Mucosa of descending colon (tissue), 3 donors: Measurements from ENCODE around the gene AKAP13. TPM values are rescaled to one million over a fixed set of nuclear protein-coding genes. Genes with fewer than 3 reads are reported as not detected.

Source experiments
- ATAC-seq: fragments of 200-7000 bp; cut with Tn5 transposase; one replicate; pipeline ENCODE4 v1.9.1; 2020; ENCODE audit warnings: mild to moderate bottlenecking, moderate library complexity
- DNase-seq, 3 donors: peaks; one replicate each; pipeline ENCODE4 v3.0.0-alpha.2; 2020
- H3K36me3 ChIP-seq: fragments of 200-600 bp; one replicate; pipeline ENCODE4 v1.8.0; 2021; ENCODE audit warnings: low read depth, mild to moderate bottlenecking
- H3K4me1 ChIP-seq: fragments of 200-600 bp; one replicate; pipeline ENCODE4 v1.8.0; 2021; ENCODE audit warnings: low read depth, mild to moderate bottlenecking
- H3K4me3 ChIP-seq: fragments of 200-600 bp; one replicate; pipeline ENCODE4 v1.8.0; 2021; ENCODE audit warnings: mild to moderate bottlenecking
- H3K9me3 ChIP-seq: fragments of 200-600 bp; one replicate; pipeline ENCODE4 v1.8.0; 2021; ENCODE audit warnings: mild to moderate bottlenecking
- intact Hi-C, 2 donors: fragments of 100-400 bp; cut with DNase I in 1 of 2; cut with micrococcal nuclease in 1 of 2; formaldehyde crosslinking; loops; one replicate each; pipeline versions ENCODE4 v1.11.0 to v1.11.1; 2022; cut with DNase I, micrococcal nuclease
- total RNA-seq, 3 donors: library from RNA; stranded (reverse); fragmentation: NEBNext Ultra II Directional in 2 of 3; extraction: Animal tissue kit (Norgen Biotek cat#: 25700) in 2 of 3; gene quantifications; one replicate each; pipeline versions ENCODE4 v1.2.1 to v1.2.4, GENCODE V29; 2021 to 2023
- TF ChIP-seq, protein P1 (sequence below): fragments of 200-600 bp; IDR thresholded peaks from one replicate; pipeline ENCODE4 v1.8.0; 2022; ENCODE audit warnings: antibody characterized with exemption, mild to moderate bottlenecking
- donor health status: DM: no; HTN: no; CAD: no; lungs with moderate emphysema.
- donor health status: DM: no; HTN: no; CAD: no.
- donor health status: DM: no; HTN: yes; CAD: no.

The AKAP13 gene
- total RNA-seq, 3 donors from 2014 or later, result 141 to 173 (median 150) TPM

GRCh38 chr15:85492406-85492805 is 112.0 kb downstream of the AKAP13 start:
- intact Hi-C loops, result no loop called here
- TF ChIP-seq, protein P1, sequence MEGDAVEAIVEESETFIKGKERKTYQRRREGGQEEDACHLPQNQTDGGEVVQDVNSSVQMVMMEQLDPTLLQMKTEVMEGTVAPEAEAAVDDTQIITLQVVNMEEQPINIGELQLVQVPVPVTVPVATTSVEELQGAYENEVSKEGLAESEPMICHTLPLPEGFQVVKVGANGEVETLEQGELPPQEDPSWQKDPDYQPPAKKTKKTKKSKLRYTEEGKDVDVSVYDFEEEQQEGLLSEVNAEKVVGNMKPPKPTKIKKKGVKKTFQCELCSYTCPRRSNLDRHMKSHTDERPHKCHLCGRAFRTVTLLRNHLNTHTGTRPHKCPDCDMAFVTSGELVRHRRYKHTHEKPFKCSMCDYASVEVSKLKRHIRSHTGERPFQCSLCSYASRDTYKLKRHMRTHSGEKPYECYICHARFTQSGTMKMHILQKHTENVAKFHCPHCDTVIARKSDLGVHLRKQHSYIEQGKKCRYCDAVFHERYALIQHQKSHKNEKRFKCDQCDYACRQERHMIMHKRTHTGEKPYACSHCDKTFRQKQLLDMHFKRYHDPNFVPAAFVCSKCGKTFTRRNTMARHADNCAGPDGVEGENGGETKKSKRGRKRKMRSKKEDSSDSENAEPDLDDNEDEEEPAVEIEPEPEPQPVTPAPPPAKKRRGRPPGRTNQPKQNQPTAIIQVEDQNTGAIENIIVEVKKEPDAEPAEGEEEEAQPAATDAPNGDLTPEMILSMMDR, result no peak
- no peak overlapping the region for H3K4me3 ChIP-seq
- H3K4me1 ChIP-seq, result peaks cover 24% of the 10 kb centered on the region
- ATAC-seq (no peak), DNase-seq (no peak)
- H3K36me3 ChIP-seq, result no peaks in the 10 kb centered on the region
- H3K9me3 ChIP-seq, result no peaks in the 10 kb centered on the region

- no peaks in the 10 kb centered on the region for H3K9me3 ChIP-seq
- ATAC-seq (peak; percentile 88), DNase-seq (peak in 1 of 3 donors; percentile 44)
- no peak overlapping the region for H3K4me3 ChIP-seq
- TF ChIP-seq, protein P1, result no peak
- intact Hi-C loops, result no loop called here
- H3K36me3 ChIP-seq, result no peaks in the 10 kb centered on the region
- peaks cover 24% of the 10 kb centered on the region for H3K4me1 ChIP-seq
These were observed 112.9 kb downstream of the AKAP13 start for GRCh38 chr15:85493260-85493659.

GRCh38 chr15:85494048-85494777 is 113.8 kb downstream of the AKAP13 start:
- H3K4me3 ChIP-seq, result no peak overlapping the region
- no peaks in the 10 kb centered on the region for H3K9me3 ChIP-seq
- TF ChIP-seq, protein P1, result no peak
- no peaks in the 10 kb centered on the region for H3K36me3 ChIP-seq
- intact Hi-C loops, result no loop called here
- ATAC-seq (peak; percentile 93), DNase-seq (peak in 1 of 3 donors; percentile 38)
- H3K4me1 ChIP-seq, result peaks cover 24% of the 10 kb centered on the region

DNA sequence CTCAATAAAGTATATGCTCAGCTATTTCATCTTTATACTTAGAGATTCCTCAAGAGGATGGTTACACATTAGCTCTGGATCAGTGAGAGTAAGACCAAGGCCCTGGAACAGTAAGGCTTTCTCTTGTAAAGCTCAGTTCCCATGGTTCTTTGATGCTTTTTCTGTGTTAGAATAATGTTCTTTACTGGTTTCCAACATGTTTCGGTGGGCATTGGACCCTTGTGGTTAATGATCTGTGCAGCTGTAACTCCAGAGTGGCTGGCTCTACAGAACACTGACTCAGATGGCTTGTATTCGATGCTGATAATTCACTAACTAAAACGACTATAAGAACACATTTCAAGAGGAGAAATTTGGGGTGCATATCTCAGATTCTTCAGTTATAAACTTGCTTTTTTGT is 114.7 kb downstream of the AKAP13 start:
- Histone ChIP-seq H3K4me1 (peaks cover 31% of the 10 kb centered on the region), H3K4me3 (no peak overlapping the region), H3K9me3 (no peaks in the 10 kb centered on the region), H3K36me3 (no peaks in the 10 kb centered on the region)
- intact Hi-C loops, result no loop called here
- TF ChIP-seq, protein P1, result no peak
- DNase-seq (no peak), ATAC-seq (no peak)

GRCh38 chr15:85495544-85495943 is 115.1 kb downstream of the AKAP13 start:
- H3K36me3 ChIP-seq, result no peaks in the 10 kb centered on the region
- intact Hi-C loops, result no loop called here
- H3K4me3 ChIP-seq, result no peak overlapping the region
- no peaks in the 10 kb centered on the region for H3K9me3 ChIP-seq
- H3K4me1 ChIP-seq, result peaks cover 33% of the 10 kb centered on the region
- TF ChIP-seq, protein P1, result no peak
- DNase-seq (no peak), ATAC-seq (no peak)
